Choroid plexus epithelial cell (primary cell): ENCODE results near the gene ZNF778.
A peak's percentile ranks its signal among the peaks of the same experiment; 100 is the strongest.
"Not testable (repeated sequence)": the region's sequence is repeated elsewhere in the genome, so short reads cannot be mapped to it uniquely, and the experiment has no call there.

ENCODE experiments used
- DNase-seq: peaks from one replicate; pipeline ENCODE4 v3.0.0-alpha.2; 2010; ENCODE audit warnings: low read depth
- H3K4me3 ChIP-seq: 2 replicates; pipeline ENCODE4 v1.5.1; 2011; ENCODE audit warnings: low read depth, mild to moderate bottlenecking, control low read depth, low read length, moderate library complexity
- CTCF ChIP-seq: conservative IDR thresholded peaks from 2 replicates; pipeline ENCODE4 v1.5.1; 2011; ENCODE audit warnings: low read depth, mild to moderate bottlenecking, control low read depth, inconsistent platforms, low read length, moderate library complexity

ZNF778 gene

GRCh38 chr16:89233678-89234490, 16.4 kb downstream of the ZNF778 start:
- no peak for TF ChIP-seq CTCF
- no peak for DNase-seq
- no peak overlapping the region for H3K4me3 ChIP-seq

- no peak for DNase-seq
- no peak overlapping the region for H3K4me3 ChIP-seq
- TF ChIP-seq CTCF, result no peak
These were observed 20.2 kb downstream of the ZNF778 start for GRCh38 chr16:89237733-89238132.

- H3K4me3 ChIP-seq, result peak overlapping the region; percentile 75
- TF ChIP-seq CTCF, result no peak
- DNase-seq, result peak; percentile 82
These were observed 23.9 kb downstream of the ZNF778 start for GRCh38 chr16:89241187-89242007.

- no peak overlapping the region for H3K4me3 ChIP-seq
- no peak for DNase-seq
- TF ChIP-seq CTCF, result no peak
These were observed 25.3 kb downstream of the ZNF778 start for GRCh38 chr16:89242795-89243200.

- DNase-seq, result no peak
- H3K4me3 ChIP-seq, result no peak overlapping the region
- TF ChIP-seq CTCF, result no peak
These were observed 26.2 kb downstream of the ZNF778 start for GRCh38 chr16:89243664-89244063.

GRCh38 chr16:89244264-89244663, 26.8 kb downstream of the ZNF778 start:
- not testable (repeated sequence) for DNase-seq, H3K4me3 ChIP-seq

GRCh38 chr16:89244754-89245153, 27.3 kb downstream of the ZNF778 start:
- TF ChIP-seq CTCF, result no peak
- H3K4me3 ChIP-seq, result no peak overlapping the region
- DNase-seq, result no peak
